Prostate gland (tissue), 2 donors: Measurements from ENCODE around the gene GRID2. TPM values are rescaled to one million over a fixed set of nuclear protein-coding genes. Genes with fewer than 3 reads are reported as not detected.

Experiments
- DNase-seq: peaks from one replicate; pipeline ENCODE4 v3.0.0-alpha.2; 2019; ENCODE audit warnings: low spot score
- H3K27ac ChIP-seq, 2 donors: fragments of 200-600 bp; sonication (generic); 2 replicates each; pipeline ENCODE4 v1.5.1; 2017 to 2019
- H3K27me3 ChIP-seq: fragments of 200-600 bp; sonication (generic); replicated peaks from 2 replicates; pipeline ENCODE4 v1.5.1; 2019; ENCODE audit not compliant: insufficient read depth
- H3K36me3 ChIP-seq, 2 donors: fragments of 200-600 bp; sonication (generic); 1 replicate in 1 of 2; 2 replicates in 1 of 2; pipeline versions ENCODE4 v1.5.1 to v1.8.1; 2017 to 2019
- H3K4me1 ChIP-seq: fragments of 200-600 bp; sonication (generic); replicated peaks from 2 replicates; pipeline ENCODE4 v1.5.1; 2019
- H3K4me3 ChIP-seq, 2 donors: fragments of 200-600 bp; sonication (generic); 2 replicates each; pipeline ENCODE4 v1.5.1; 2017 to 2019
- H3K9me3 ChIP-seq: fragments of 200-600 bp; sonication (generic); 2 replicates; pipeline ENCODE4 v1.5.1; 2017
- CTCF ChIP-seq, 4 experiments: fragments of 200-600 bp in 2 of 4; fragments of 450-650 bp in 2 of 4; sonication (generic) in 2 of 4; IDR thresholded peaks; 1 replicate in 3 of 4; 2 replicates in 1 of 4; pipeline ENCODE4 v1.5.1; 2016 to 2019; ENCODE audit warnings: antibody characterized with exemption in 4 of 4, mild to moderate bottlenecking in 2 of 4, moderate library complexity in 2 of 4
- POLR2A ChIP-seq: fragments of 450-650 bp; IDR thresholded peaks from one replicate; pipeline ENCODE4 v1.6.1; 2016; ENCODE audit warnings: antibody characterized with exemption, mild to moderate bottlenecking
- POLR2AphosphoS5 ChIP-seq: sonication (generic); formaldehyde crosslinking; IDR thresholded peaks from one replicate; pipeline ENCODE4 v1.6.1; 2017; ENCODE audit warnings: antibody characterized with exemption
- WGBS: methylation state at CpG from one replicate; pipeline ENCODE4 v1.1.5; 2018; 5-methylcytosine and 5-hydroxymethylcytosine counted together
- intact Hi-C: fragments of 100-400 bp; cut with DNase I; formaldehyde crosslinking; loops from one replicate; pipeline ENCODE4 v1.14.2; 2022
- total RNA-seq, 2 donors: library from RNA; depleted of rRNA; stranded (reverse); fragments of >200 nt; gene quantifications; one replicate each; pipeline ENCODE4 v1.1.0, GENCODE V29; 2016

The GRID2 gene
- total RNA-seq, 2 donors from 2014 or later: 0.09 to 11.0 TPM

GRCh38 chr4:93319041-93319440 lies 1015.3 kb downstream of the GRID2 start:
- intact Hi-C loops: no loop called here
- 78% methylated on average over 1 of the region's 1 CpG for WGBS
- TF ChIP-seq POLR2A: no peak
- TF ChIP-seq POLR2AphosphoS5: no peak
- no peak for TF ChIP-seq CTCF (IDR thresholded peaks at IDR 0.05)

GRCh38 chr4:93320356-93320755 lies 1016.6 kb downstream of the GRID2 start:
- Histone ChIP-seq H3K36me3 (no peaks in the 10 kb centered on the region), H3K27me3 (no peaks in the 10 kb centered on the region), H3K27ac (no peak overlapping the region), H3K4me3 (no peak overlapping the region), H3K9me3 (no peaks in the 10 kb centered on the region), H3K4me1 (no peaks in the 10 kb centered on the region)
- no peak for TF ChIP-seq CTCF (IDR thresholded peaks at IDR 0.05)
- TF ChIP-seq POLR2A: no peak
- TF ChIP-seq POLR2AphosphoS5: no peak
- no peak for DNase-seq
- intact Hi-C loops: no loop called here

More at GRCh38 chr4:93319041-93319440, 1015.3 kb downstream of the GRID2 start:
- DNase-seq: no peak
- Histone ChIP-seq H3K27me3 (no peaks in the 10 kb centered on the region), H3K9me3 (no peaks in the 10 kb centered on the region), H3K4me3 (no peak overlapping the region), H3K27ac (no peak overlapping the region), H3K36me3 (no peaks in the 10 kb centered on the region), H3K4me1 (no peaks in the 10 kb centered on the region)

GRCh38 chr4:93327346-93327745 lies 1023.6 kb downstream of the GRID2 start:
- intact Hi-C loops: no loop called here
- no peak for TF ChIP-seq POLR2A
- TF ChIP-seq POLR2AphosphoS5: no peak
- TF ChIP-seq CTCF (IDR thresholded peaks at IDR 0.05): no peak
- Histone ChIP-seq H3K4me1 (no peaks in the 10 kb centered on the region), H3K27ac (no peak overlapping the region), H3K27me3 (no peaks in the 10 kb centered on the region), H3K9me3 (no peaks in the 10 kb centered on the region), H3K36me3 (no peaks in the 10 kb centered on the region), H3K4me3 (no peak overlapping the region)
- DNase-seq: no peak

- 77% methylated on average over 3 of the region's 3 CpGs for WGBS
- H3K4me3 ChIP-seq: no peak overlapping the region
- no peak for DNase-seq
- H3K4me1 ChIP-seq: no peaks in the 10 kb centered on the region
- H3K36me3 ChIP-seq: no peaks in the 10 kb centered on the region
- no peaks in the 10 kb centered on the region for H3K27me3 ChIP-seq
- intact Hi-C loops: no loop called here
- H3K9me3 ChIP-seq: no peaks in the 10 kb centered on the region
- no peak for TF ChIP-seq CTCF (IDR thresholded peaks at IDR 0.05)
- TF ChIP-seq POLR2AphosphoS5: no peak
- no peak for TF ChIP-seq POLR2A
- no peak overlapping the region for H3K27ac ChIP-seq
These were observed 1030.2 kb downstream of the GRID2 start for GRCh38 chr4:93334003-93334402.

GRCh38 chr4:93337196-93337595 lies 1033.4 kb downstream of the GRID2 start:
- no peaks in the 10 kb centered on the region for H3K9me3 ChIP-seq
- H3K4me1 ChIP-seq: no peaks in the 10 kb centered on the region
- DNase-seq: no peak
- no peaks in the 10 kb centered on the region for H3K36me3 ChIP-seq
- H3K27ac ChIP-seq: no peak overlapping the region
- H3K27me3 ChIP-seq: no peaks in the 10 kb centered on the region
- TF ChIP-seq POLR2AphosphoS5 (no peak), CTCF (IDR thresholded peaks at IDR 0.05) (no peak), POLR2A (no peak)
- whole genome bisulfite sequencing: 79% methylated on average over 3 of the region's 3 CpGs
- no peak overlapping the region for H3K4me3 ChIP-seq
- intact Hi-C loops: no loop called here
